Spleen (tissue), 11 donors: Measurements from ENCODE around the gene TP63. TPM values are rescaled to one million over a fixed set of nuclear protein-coding genes. Genes with fewer than 3 reads are reported as not detected.

Experiments
- DNase-seq: peaks from one replicate; pipeline ENCODE4 v3.0.0-alpha.2; 2020
- H3K27ac ChIP-seq, 8 donors: fragments of 200-600 bp; sonication (generic) in 7 of 8; 1 replicate in 4 of 8; 2 replicates in 4 of 8; pipeline versions ENCODE4 v1.5.0 to v1.8.0; 2016 to 2021; ENCODE audit warnings: inconsistent platforms in 4 of 8, mild to moderate bottlenecking in 4 of 8, moderate library complexity in 1 of 8
- H3K27me3 ChIP-seq, 7 donors: fragments of 200-600 bp; sonication (generic) in 6 of 7; replicated peaks in 1 of 7; 1 replicate in 4 of 7; 2 replicates in 3 of 7; pipeline versions ENCODE4 v1.5.0 to v1.8.0; 2016 to 2021; ENCODE audit warnings: inconsistent platforms in 3 of 7, mild to moderate bottlenecking in 1 of 7
- H3K36me3 ChIP-seq, 6 donors: fragments of 200-600 bp; sonication (generic) in 5 of 6; 1 replicate in 4 of 6; 2 replicates in 2 of 6; pipeline versions ENCODE4 v1.5.0 to v1.8.0; 2016 to 2021; ENCODE audit warnings: inconsistent platforms in 2 of 6
- H3K4me1 ChIP-seq, 6 donors: fragments of 200-600 bp; sonication (generic) in 5 of 6; 1 replicate in 3 of 6; 2 replicates in 3 of 6; pipeline versions ENCODE4 v1.5.0 to v1.8.0; 2016 to 2021; ENCODE audit warnings: inconsistent platforms in 3 of 6
- H3K4me3 ChIP-seq, 8 donors: fragments of 200-600 bp; sonication (generic) in 7 of 8; 1 replicate in 4 of 8; 2 replicates in 4 of 8; pipeline versions ENCODE4 v1.5.0 to v1.8.0; 2016 to 2021; ENCODE audit warnings: inconsistent platforms in 4 of 8, mild to moderate bottlenecking in 4 of 8, moderate library complexity in 2 of 8
- H3K9me3 ChIP-seq, 8 donors: fragments of 200-600 bp; sonication (generic) in 7 of 8; 1 replicate in 4 of 8; 2 replicates in 4 of 8; pipeline versions ENCODE4 v1.5.0 to v1.8.0; 2016 to 2021; ENCODE audit warnings: inconsistent platforms in 4 of 8
- POLR2A ChIP-seq, 3 donors: fragments of 450-650 bp; IDR thresholded peaks; one replicate each; pipeline ENCODE4 v1.5.1; 2017; ENCODE audit warnings: antibody characterized with exemption in 3 of 3, mild to moderate bottlenecking in 1 of 3
- POLR2AphosphoS5 ChIP-seq, 3 donors: sonication (generic); formaldehyde crosslinking; IDR thresholded peaks; one replicate each; pipeline ENCODE4 v1.5.1; 2017; ENCODE audit warnings: antibody characterized with exemption in 3 of 3
- WGBS, 5 donors: extraction: QIAGEN DNeasy Blood & Tissue Kit in 3 of 5; methylation state at CpG; one replicate each; pipeline versions ENCODE4 v1.1.5 to v1.1.7; 2013 to 2018; 5-methylcytosine and 5-hydroxymethylcytosine counted together
- intact Hi-C: fragments of 100-400 bp; cut with DNase I; formaldehyde crosslinking; loops from one replicate; pipeline ENCODE4 v1.15.0; 2023; ENCODE audit warnings: low total_unique reads
- polyA plus RNA-seq, 3 donors: library from polyadenylated mRNA; stranded (reverse); fragments of 200-250 nt; gene quantifications; one replicate each; pipeline ENCODE4 v1.2.1, GENCODE V29; 2013
- total RNA-seq, 7 donors: library from RNA; depleted of rRNA in 3 of 7; stranded (reverse); fragments of >200 nt in 3 of 7; fragmentation: NEBNext Ultra II Directional in 4 of 7; extraction: Animal tissue kit (Norgen Biotek cat#: 25700) in 4 of 7; gene quantifications; one replicate each; pipeline versions ENCODE4 v1.1.0 to v1.2.1, GENCODE V29; 2016 to 2021
- TF ChIP-seq, protein P1 (sequence below), 11 experiments: fragments of 200-600 bp in 7 of 11; fragments of 450-650 bp in 4 of 11; sonication (generic) in 4 of 11; IDR thresholded peaks in 8 of 11; conservative IDR thresholded peaks in 3 of 11; 1 replicate in 7 of 11; 2 replicates in 4 of 11; pipeline versions ENCODE4 v1.4.0 to v1.8.0; 2016 to 2021; ENCODE audit warnings: antibody characterized with exemption in 11 of 11, inconsistent platforms in 4 of 11, mild to moderate bottlenecking in 1 of 11
- donor health status: healthy with polysubstance abuse.
- donor health status: DM: no; HTN: no; CAD: no; lungs with moderate emphysema.
- donor health status: DM: no; HTN: no; CAD: no.
- donor health status: Bipolar disorder and iron deficiency.
- donor health status: healthy.
- donor health status: DM: no; HTN: no; CAD: no.
- donor health status: DM: yes; HTN: yes; CAD: no.

The TP63 gene
- total and polyA plus RNA-seq, 10 donors = 0.09 to 0.68 (median 0.29) TPM

DNA sequence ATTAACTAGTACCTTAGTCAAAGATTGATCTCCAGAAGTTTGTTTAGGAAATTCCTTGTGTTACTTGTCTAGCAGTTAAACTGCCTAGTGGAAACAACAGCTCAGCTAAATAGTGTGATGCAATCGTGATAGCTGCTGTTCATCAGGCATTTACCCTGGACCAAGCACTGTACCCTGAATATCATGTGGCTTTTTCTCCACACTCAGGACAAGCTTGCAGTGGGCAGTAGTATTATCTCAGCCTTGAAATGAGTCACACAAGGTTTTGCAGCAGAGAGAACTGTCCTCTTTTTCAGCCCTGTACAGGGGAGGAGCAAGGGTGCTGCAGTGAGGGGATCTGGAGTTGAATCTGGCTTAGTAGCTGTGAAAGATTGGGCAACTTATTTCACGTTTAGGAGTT is 208.4 kb downstream of the TP63 start:
- Histone ChIP-seq H3K27ac (no peak overlapping the region), H3K4me3 (no peak overlapping the region), H3K4me1 (no peaks in the 10 kb centered on the region), H3K9me3 (no peaks in the 10 kb centered on the region), H3K27me3 (no peaks in the 10 kb centered on the region), H3K36me3 (no peaks in the 10 kb centered on the region)
- DNase-seq = no peak
- WGBS, 5 donors = 63 to 80% (median 67%) methylated on average over 2 of the region's 2 CpGs
- intact Hi-C loops = no loop called here
- TF ChIP-seq POLR2A (IDR thresholded peaks at IDR 0.05) (no peak), POLR2AphosphoS5 (IDR thresholded peaks at IDR 0.05) (no peak)
- TF ChIP-seq, protein P1, sequence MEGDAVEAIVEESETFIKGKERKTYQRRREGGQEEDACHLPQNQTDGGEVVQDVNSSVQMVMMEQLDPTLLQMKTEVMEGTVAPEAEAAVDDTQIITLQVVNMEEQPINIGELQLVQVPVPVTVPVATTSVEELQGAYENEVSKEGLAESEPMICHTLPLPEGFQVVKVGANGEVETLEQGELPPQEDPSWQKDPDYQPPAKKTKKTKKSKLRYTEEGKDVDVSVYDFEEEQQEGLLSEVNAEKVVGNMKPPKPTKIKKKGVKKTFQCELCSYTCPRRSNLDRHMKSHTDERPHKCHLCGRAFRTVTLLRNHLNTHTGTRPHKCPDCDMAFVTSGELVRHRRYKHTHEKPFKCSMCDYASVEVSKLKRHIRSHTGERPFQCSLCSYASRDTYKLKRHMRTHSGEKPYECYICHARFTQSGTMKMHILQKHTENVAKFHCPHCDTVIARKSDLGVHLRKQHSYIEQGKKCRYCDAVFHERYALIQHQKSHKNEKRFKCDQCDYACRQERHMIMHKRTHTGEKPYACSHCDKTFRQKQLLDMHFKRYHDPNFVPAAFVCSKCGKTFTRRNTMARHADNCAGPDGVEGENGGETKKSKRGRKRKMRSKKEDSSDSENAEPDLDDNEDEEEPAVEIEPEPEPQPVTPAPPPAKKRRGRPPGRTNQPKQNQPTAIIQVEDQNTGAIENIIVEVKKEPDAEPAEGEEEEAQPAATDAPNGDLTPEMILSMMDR (IDR thresholded peaks at IDR 0.05 in 8 of 11, conservative IDR thresholded peaks at IDR 0.05 in 3 of 11) = no peak

DNA sequence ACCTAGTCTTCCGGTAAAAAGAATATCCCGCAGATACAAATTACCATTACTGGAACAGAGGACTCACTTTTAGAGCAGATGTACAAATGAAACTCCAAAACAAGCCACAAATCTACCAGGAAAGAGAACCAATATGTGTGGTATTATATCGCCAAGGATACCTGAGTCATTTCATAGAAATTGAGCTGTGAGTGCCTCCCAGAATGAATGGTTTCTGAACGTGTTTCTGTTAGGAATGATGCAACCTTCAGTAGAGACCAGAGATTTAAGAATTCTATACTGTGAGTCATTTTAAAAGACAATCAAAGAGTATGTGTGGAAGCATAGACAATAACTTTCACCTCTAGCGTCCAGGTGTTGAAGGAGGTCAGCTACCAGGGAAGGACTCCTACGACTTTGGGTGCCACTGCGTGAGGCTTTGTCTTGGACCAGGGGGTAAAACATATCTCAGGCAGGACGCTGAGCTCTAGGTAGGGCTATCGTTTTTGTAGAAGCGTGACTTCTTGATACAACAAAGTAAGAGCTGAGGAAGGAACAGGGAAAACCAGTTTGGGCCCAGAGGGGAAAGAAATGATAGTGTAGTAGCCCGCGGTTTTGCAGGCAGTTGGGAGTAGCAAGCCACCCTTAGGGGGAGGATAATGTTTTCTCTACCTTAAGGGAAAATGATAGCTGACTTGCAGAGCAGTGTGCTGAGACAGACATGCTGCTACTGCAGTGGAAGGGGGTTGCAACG is 210.4 kb downstream of the TP63 start:
- no peak overlapping the region for H3K4me3 ChIP-seq
- no peaks in the 10 kb centered on the region for H3K9me3 ChIP-seq
- intact Hi-C loops = no loop called here
- no peaks in the 10 kb centered on the region for H3K36me3 ChIP-seq
- no peaks in the 10 kb centered on the region for H3K4me1 ChIP-seq
- TF ChIP-seq, protein P1 (IDR thresholded peaks at IDR 0.05 in 8 of 11, conservative IDR thresholded peaks at IDR 0.05 in 3 of 11) = no peak
- no peak for TF ChIP-seq POLR2AphosphoS5 (IDR thresholded peaks at IDR 0.05)
- no peak for TF ChIP-seq POLR2A (IDR thresholded peaks at IDR 0.05)
- 78 to 87% (median 81%) methylated on average over 13 of the region's 13 CpGs for WGBS, 5 donors
- no peak for DNase-seq
- no peak overlapping the region for H3K27ac ChIP-seq
- no peaks in the 10 kb centered on the region for H3K27me3 ChIP-seq

DNA sequence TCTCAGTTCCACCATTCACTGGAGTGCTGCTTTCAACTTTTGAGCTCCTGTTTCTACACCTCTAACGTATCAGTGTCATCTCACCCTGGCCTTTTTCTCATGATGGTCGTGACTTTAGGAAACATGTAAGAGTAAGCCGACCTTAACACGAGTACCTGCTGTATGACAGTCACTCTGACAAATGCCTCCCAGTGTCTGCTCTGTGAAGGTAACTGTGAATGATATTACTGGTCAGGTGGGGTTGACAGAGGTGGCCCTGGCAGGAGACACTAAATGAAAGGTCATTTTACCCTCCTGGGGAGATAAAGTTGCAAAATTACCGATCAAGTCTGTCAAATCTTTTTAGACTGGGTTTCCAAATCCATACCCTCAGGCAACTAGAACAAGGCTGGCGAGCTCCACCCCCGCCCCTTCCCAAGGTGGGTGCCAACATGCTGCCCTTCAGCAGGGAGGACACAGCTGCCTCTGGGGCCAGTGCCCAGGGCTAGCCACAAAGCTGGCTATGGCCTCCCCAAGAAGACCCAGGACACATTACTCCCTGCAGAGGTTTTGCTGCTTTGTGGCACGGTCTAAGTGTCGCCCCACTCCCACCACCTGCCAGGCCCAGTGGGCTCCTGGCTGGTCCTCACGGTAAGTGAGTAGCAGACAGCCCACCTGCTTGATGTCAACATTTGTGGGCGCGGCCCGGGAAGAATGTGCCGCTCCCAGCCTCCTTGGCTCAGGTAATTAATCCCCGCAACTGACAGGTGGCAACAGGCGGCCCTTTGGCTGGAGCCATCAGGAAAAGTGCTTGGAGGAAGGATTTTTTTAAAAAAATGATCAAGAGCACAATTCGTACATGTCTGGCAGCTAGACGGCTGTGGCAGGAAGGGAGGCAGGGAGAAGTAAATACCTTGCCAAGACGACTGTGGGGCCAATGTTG is 211.8 kb downstream of the TP63 start:
- 84 to 92% (median 86%) methylated on average over 15 to 19 of the region's 19 CpGs for WGBS, 5 donors
- no peak for DNase-seq
- TF ChIP-seq POLR2A (IDR thresholded peaks at IDR 0.05) (no peak), POLR2AphosphoS5 (IDR thresholded peaks at IDR 0.05) (no peak)
- TF ChIP-seq, protein P1 (IDR thresholded peaks at IDR 0.05 in 8 of 11, conservative IDR thresholded peaks at IDR 0.05 in 3 of 11) = no peak
- intact Hi-C loops = no loop called here
- no peak overlapping the region for H3K27ac ChIP-seq
- H3K27me3 ChIP-seq = no peaks in the 10 kb centered on the region
- no peaks in the 10 kb centered on the region for H3K9me3 ChIP-seq
- no peaks in the 10 kb centered on the region for H3K4me1 ChIP-seq
- no peak overlapping the region for H3K4me3 ChIP-seq
- H3K36me3 ChIP-seq = no peaks in the 10 kb centered on the region

DNA sequence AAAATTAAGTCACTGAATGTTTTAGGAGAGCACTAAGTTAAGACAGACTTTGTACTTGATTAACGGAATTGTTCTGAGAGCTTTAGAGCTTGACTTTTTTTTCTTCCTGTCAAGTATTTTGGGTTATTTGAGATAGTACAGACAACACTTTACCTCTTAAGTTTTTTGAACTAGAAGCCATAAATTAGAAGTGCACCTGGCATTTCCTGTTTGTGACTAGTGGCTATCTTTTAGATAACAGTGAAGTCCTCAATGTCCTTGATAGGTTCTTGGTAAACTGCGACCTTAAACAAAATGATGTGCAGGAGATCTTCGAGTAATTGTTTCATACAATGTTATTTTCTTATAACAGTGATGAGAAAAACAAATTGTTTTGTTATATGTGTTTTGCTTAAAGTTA is 213.9 kb downstream of the TP63 start:
- H3K36me3 ChIP-seq = no peaks in the 10 kb centered on the region
- no peak overlapping the region for H3K27ac ChIP-seq
- TF ChIP-seq POLR2AphosphoS5 (IDR thresholded peaks at IDR 0.05) (no peak), POLR2A (IDR thresholded peaks at IDR 0.05) (no peak)
- TF ChIP-seq, protein P1 (IDR thresholded peaks at IDR 0.05 in 8 of 11, conservative IDR thresholded peaks at IDR 0.05 in 3 of 11) = no peak
- no peak for DNase-seq
- H3K27me3 ChIP-seq = no peaks in the 10 kb centered on the region
- H3K4me3 ChIP-seq = no peak overlapping the region
- WGBS, 5 donors = 54 to 70% (median 69%) methylated on average over 3 of the region's 3 CpGs
- no peaks in the 10 kb centered on the region for H3K9me3 ChIP-seq
- intact Hi-C loops = no loop called here
- H3K4me1 ChIP-seq = no peaks in the 10 kb centered on the region
